ENCODE data around the gene IL20. TPM values are rescaled to one million over a fixed set of nuclear protein-coding genes. Genes with fewer than 3 reads are reported as not detected.

Gene IL20
- total and polyA plus RNA-seq, 10 of the 15 experiments (the other 5 are each of a cell fraction or from before 2014, with no cell fraction given), result 0.08 to 0.13 TPM; not detected in 8

GRCh38 chr1:206839857-206840256 lies 25.6 kb upstream of the IL20 start:
- CTCF ChIA-PET, result no interaction called here
- Histone ChIP-seq H3K27me3 (replicated peaks in 1 of 2; ENCODE audit: control insufficient read depth in 2 of 2, insufficient read depth in 2 of 2, low read length in 1 of 2) (no peaks in the 10 kb centered on the region; a peak in 1 of 4 replicates), H3K27ac (ENCODE audit: control insufficient read depth, insufficient read depth) (no peak overlapping the region), H3K9ac (ENCODE audit: control insufficient read depth, insufficient read depth, low read length) (no peak overlapping the region), H3K4me3 (no peak overlapping the region), H3K9me3 (replicated peaks; ENCODE audit: control insufficient read depth, insufficient read depth, low read length) (no peaks in the 10 kb centered on the region), H3K79me2 (ENCODE audit: control insufficient read depth, insufficient read depth, low read length) (no peaks in the 10 kb centered on the region), H3K4me2 (ENCODE audit: control insufficient read depth, insufficient read depth) (no peak overlapping the region), H4K20me1 (ENCODE audit: control insufficient read depth, insufficient read depth) (no peaks in the 10 kb centered on the region), H2AFZ (ENCODE audit: control insufficient read depth, low read depth, low read length) (no peak overlapping the region), H3K4me1 (ENCODE audit: control insufficient read depth, insufficient read depth, low read length) (0 out of 2 replicates have a peak, but pooled peaks cover under 1% of the 10 kb centered on the region), H3K36me3 (ENCODE audit: control insufficient read depth in 2 of 2, insufficient read depth in 2 of 2, low read length in 1 of 2) (no peaks in the 10 kb centered on the region)
- FAIRE-seq (no peak), ATAC-seq (no peak), DNase-seq (ENCODE audit: low read depth, low spot score) (no peak)
- WGBS (ENCODE audit: insufficient coverage, insufficient replicate concordance, low lambda C conversion rate, missing lambda C conversion rate), result 97% methylated on average over 7 of the region's 7 CpGs
- SMC1A ChIA-PET (ENCODE audit: uncharacterized antibody, unreplicated experiment), result no interaction called here
- no peak for TF ChIP-seq TARDBP (IDR thresholded peaks at IDR 0.05; ENCODE audit: borderline replicate concordance)
- no peak for TF ChIP-seq ZNF207 (IDR thresholded peaks at IDR 0.05; ENCODE audit: borderline replicate concordance)
- no peak for TF ChIP-seq NKRF (conservative IDR thresholded peaks at IDR 0.05)
- no peak for TF ChIP-seq ZBTB33 (IDR thresholded peaks at IDR 0.05)
- no peak for TF ChIP-seq MEF2B (IDR thresholded peaks at IDR 0.05; ENCODE audit: partially characterized antibody, poor library complexity, severe bottlenecking)
- no peak for TF ChIP-seq RELB (IDR thresholded peaks at IDR 0.05; ENCODE audit: low read depth)
- no peak for TF ChIP-seq STAT1 (conservative IDR thresholded peaks at IDR 0.05)
- TF ChIP-seq NBN (IDR thresholded peaks at IDR 0.05), result no peak
- TF ChIP-seq MYC (IDR thresholded peaks at IDR 0.05; ENCODE audit: insufficient read depth, insufficient read length, insufficient replicate concordance, low read length, severe bottlenecking), result no peak
- no peak for TF ChIP-seq CEBPB (IDR thresholded peaks at IDR 0.05; ENCODE audit: borderline replicate concordance in 1 of 2, low read depth in 2 of 2, low read length in 2 of 2)
- no peak for TF ChIP-seq KAT2A (conservative IDR thresholded peaks at IDR 0.05; ENCODE audit: control insufficient read depth, low read depth, low read length)
- TF ChIP-seq YY1 (IDR thresholded peaks at IDR 0.05; ENCODE audit: low read depth, low read length), result no peak
- TF ChIP-seq MLLT1 (IDR thresholded peaks at IDR 0.05), result no peak
- intact Hi-C loops (cut with micrococcal nuclease; ENCODE audit: unreplicated experiment), result no loop called here
- RAD21 ChIA-PET (ENCODE audit: unreplicated experiment), result no interaction called here
- POLR2A ChIA-PET, result no interaction called here
- no TSS peak for BruUV-seq (replicated peaks)
- in situ Hi-C loops (cut with MboI), result no loop called here

All from GM12878 (cell line).